HG02642 (cell line): Measurements from ENCODE around the gene GPR171.
"Not testable (repeated sequence)": the region's sequence is repeated elsewhere in the genome, so short reads cannot be mapped to it uniquely, and the experiment has no call there.

Experiments
- ATAC-seq: cut with Tn5 transposase; IDR thresholded peaks from one replicate; pipeline ENCODE4 v1.9.1; 2021; ENCODE audit warnings: mild to moderate bottlenecking; ENCODE audit not compliant: unreplicated experiment, poor library complexity

Gene GPR171, protein sequence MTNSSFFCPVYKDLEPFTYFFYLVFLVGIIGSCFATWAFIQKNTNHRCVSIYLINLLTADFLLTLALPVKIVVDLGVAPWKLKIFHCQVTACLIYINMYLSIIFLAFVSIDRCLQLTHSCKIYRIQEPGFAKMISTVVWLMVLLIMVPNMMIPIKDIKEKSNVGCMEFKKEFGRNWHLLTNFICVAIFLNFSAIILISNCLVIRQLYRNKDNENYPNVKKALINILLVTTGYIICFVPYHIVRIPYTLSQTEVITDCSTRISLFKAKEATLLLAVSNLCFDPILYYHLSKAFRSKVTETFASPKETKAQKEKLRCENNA

DNA sequence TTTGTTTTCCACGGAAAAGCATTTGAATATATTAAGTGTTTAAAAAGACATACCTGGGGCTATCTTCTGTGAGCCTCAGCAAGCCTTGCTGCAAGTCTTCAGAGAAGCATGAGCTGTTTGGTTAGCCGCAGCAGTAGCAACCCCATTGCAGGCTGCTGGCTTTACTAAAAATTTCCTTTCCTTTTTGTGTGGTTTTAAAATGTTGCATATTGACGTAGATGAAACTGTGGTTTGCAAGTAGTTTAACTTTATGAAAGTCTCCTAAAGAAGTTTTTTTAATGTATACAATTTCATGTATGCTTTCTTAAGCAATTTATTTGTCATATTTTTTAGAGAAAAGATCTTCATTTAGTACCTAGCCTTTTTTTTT, at the start of gene GPR171:
Gene GPR171, minus strand, starts transcription at position 166 of the 370 bp plus-strand sequence. CDS start 3,830 bp downstream, outside the sequence.
- ATAC-seq, result peak; percentile 95

DNA sequence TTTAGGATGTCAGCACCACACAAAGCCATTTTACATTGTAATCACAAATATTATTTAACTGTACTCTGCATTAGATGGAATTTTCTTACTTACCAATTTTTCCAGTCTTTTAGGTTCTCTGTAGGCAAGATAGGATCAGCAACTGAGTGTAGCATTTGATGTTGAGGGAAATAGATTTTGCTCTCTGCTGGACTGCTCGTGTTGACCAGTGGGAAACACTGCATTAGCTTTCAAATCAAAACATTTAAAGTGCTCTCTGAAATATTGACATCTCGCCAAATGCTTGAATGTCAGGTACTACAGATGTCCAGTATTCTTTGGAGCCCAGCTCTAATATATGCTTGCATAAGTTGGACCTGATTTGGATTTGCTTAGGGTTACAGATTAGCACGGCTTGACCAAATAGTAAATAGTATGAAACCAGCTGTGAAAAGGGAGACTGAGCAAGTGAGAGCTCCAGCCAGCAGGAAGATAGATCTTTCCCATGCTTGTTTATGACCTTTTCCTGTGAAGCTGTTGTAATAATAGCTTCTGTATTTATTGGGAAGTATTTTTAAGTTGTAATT, 45.8 kb upstream of the GPR171 start:
- ATAC-seq, result no peak

DNA sequence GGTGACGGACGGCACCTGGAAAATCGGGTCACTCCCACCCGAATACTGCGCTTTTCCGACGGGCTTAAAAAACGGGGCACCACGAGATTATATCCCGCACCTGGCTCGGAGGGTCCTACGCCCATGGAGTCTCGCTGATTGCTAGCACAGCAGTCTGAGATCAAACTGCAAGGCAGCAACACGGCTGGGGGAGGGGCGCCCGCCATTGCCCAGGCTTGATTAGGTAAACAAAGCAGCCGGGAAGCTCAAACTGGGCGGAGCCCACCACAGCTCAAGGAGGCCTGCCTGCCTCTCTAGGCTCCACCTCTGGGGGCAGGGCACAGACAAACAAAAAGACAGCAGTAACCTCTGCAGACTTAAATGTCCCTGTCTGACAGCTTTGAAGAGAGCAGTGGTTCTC, 39.0 kb upstream of the GPR171 start:
- ATAC-seq, result not testable (repeated sequence)

DNA sequence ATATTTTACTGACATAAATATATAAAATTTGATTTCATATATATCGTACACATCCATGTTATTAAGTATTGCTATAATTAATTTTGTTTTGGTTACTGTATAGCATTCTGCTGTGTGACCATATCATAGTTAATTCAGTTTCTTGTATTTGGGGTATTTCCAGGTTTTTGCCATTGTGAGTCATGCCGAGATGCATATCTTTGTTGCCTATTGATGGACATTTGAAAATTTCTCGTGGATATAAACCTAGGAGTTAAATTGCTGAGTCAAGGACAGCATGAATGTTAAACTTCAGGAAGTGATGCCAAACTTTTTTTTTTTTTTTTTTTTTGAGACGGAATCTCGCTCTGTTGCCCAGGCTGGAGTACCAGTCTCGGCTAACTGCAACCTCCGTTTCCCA, 33.7 kb upstream of the GPR171 start:
- ATAC-seq, result no peak

- ATAC-seq, result no peak
Measured at GRCh38 chr3:151236316-151236715, 33.3 kb upstream of the GPR171 start.

GRCh38 chr3:151234825-151235224, 31.8 kb upstream of the GPR171 start:
- no peak for ATAC-seq

DNA sequence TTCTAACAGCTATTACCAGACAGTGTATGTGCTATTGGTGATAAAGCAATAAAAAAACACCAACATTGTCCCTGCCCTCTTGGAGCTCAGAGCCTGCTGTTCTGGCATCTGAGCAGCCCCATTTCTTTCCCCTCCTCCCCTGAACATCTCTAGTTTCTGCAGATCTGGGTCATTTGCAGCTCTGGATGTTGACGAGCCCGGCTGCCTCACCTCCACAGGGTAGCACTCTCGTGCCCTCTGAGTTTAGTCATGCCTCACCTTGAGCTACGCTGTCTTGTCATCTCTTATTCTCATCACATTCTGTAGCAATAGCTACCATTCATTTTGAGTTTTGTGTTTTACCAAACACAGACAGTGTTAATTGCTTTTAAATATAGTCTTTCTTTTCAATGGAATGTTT, 30.0 kb upstream of the GPR171 start:
- ATAC-seq, result no peak

DNA sequence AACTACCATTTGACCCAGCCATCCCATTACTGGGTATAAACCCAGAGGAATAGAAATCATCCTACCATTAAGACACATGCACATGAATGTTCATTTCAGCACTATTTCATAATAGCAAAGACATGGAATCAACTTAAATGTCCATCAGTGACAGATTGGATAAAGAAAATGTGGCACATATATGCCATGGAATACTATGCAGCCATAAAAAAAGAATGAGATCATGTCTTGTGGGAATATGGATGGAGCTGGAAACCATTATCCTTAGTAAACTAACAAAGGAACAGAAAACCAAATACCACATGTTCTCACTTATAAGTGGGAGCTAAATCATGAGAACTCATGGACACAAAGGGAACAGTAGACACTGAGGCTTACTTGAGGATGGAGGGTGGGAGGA, 29.4 kb upstream of the GPR171 start:
- not testable (repeated sequence) for ATAC-seq

- ATAC-seq, result peak; percentile 55
Measured at GRCh38 chr3:151230646-151231045, 27.6 kb upstream of the GPR171 start.

- no peak for ATAC-seq
Measured at GRCh38 chr3:151228666-151229040, 25.6 kb upstream of the GPR171 start.

GRCh38 chr3:151227807-151228665, 25.0 kb upstream of the GPR171 start:
- peak; percentile 90 for ATAC-seq

DNA sequence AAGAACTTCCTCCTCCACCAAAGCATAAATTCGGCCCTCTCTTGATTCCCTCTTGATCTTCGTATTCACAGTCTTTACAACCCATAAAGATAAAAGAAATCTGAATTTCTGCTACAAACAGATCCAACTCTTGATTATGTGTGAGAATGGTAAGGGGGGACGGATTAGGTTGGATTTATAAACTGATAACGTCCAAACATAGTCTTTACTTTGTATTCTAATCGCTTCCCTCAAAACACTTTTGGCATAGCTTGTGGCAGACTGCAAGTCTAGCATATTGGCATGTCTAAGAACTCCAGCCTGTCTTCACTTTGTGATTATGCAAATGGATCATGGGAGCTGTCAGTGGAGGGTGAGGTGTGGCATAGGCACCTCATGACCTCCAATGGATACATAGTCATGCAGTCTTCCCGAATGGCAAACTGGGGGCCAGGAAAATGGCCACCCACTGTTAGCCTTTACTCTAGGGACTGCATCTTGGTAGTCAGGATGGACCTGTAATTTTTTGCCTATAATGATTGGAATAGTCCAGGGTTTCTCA, 24.3 kb upstream of the GPR171 start:
- ATAC-seq, result peak; percentile 37

GRCh38 chr3:151226825-151227224, 23.8 kb upstream of the GPR171 start:
- no peak for ATAC-seq

GRCh38 chr3:151226088-151226563, 23.1 kb upstream of the GPR171 start:
- ATAC-seq, result no peak

GRCh38 chr3:151225040-151225975, 22.3 kb upstream of the GPR171 start:
- ATAC-seq, result no peak

DNA sequence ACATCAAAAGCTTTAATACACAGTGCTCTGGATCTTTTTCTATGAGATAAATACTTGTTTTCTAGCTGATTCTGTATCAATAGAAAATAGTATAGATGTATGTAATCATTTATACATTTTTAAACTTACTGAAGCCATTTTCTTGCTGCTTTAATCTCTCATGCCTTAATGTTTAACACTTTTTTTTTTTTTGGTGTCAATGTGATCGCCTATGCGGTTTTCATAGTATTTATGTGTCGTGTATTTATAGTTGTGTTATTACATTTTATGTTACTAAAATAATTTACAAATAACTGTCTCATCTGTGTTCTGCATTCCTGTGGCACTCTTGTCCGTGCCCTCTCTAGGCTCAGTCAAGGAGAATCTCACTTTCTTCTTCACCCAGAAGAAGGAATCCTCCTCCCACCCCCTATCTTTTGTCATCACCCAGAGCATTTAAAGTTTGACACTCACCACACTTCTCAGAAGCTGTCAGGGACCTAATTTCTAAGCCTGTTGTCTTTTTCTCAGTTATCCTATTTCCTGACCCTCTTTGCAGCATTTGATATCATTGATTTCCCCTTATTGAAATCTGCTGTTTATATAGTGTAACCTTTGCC, 21.4 kb upstream of the GPR171 start:
- ATAC-seq, result no peak

DNA sequence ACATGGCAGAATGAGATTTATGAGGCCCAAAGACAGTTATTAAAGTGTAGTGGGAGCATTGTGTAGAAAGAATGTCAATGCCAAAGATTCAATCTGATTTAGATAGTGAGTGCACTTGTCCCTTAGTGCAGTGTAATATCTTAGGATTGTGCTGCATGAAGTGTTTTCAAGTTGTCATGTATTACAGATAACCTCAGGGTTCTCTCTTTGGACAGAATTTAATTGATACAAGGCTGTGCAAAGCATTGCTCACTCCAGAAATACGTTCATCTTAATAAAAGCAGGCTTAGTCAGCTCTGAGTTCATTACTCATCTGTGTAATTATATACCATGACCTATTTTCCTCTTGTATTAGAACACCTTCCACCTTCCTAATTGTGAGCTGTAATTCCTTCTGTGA, 16.0 kb upstream of the GPR171 start:
- ATAC-seq, result no peak

DNA sequence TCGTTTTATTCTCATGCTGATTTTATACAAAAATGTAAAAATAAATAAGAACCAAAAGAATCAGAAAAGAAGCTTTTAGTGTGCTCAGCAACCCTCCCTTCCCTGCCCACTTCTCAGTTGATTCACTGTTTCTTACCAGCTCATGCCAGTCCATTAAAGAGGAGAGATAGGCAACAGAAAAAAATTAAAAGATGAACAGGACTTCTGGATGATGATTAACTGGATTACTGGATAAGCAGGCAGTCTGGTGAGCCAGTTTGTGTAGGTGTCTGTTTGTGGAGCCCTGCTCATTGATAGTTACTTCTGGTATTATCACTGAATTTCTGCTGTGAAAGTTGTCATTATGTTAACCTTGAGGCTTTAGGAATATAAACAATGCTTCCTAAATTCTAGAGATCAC, 15.1 kb upstream of the GPR171 start:
- no peak for ATAC-seq
